Nephron (organoid): Measurements from ENCODE around the gene DCAF6.

Source experiments
- H3K27ac Mint-ChIP-seq, 3 experiments: 2 replicates each; pipeline ENCODE4 v1.8.0; 2020; ENCODE audit warnings: mixed read lengths in 3 of 3, mild to moderate bottlenecking in 2 of 3, moderate library complexity in 1 of 3
- H3K27me3 Mint-ChIP-seq: 2 replicates; pipeline ENCODE4 v1.8.0; 2021; ENCODE audit warnings: low read depth, mild to moderate bottlenecking, moderate library complexity, mixed read lengths
- H3K36me3 Mint-ChIP-seq: 2 replicates; pipeline ENCODE4 v1.8.0; 2020; ENCODE audit warnings: low read depth, mixed read lengths
- H3K4me1 Mint-ChIP-seq: 2 replicates; pipeline ENCODE4 v1.8.0; 2020; ENCODE audit warnings: mixed read lengths
- H3K4me3 Mint-ChIP-seq, 3 experiments: 2 replicates each; pipeline ENCODE4 v1.8.0; 2020; ENCODE audit warnings: mild to moderate bottlenecking in 3 of 3, mixed read lengths in 3 of 3, moderate library complexity in 2 of 3
- H3K9me3 Mint-ChIP-seq: 2 replicates; pipeline ENCODE4 v1.8.0; 2020; ENCODE audit warnings: mixed read lengths
- TF ChIP-seq, protein P1 (sequence below), 3 experiments: fragments of 200-600 bp; sonication (generic); IDR thresholded peaks; one replicate each; pipeline ENCODE4 v1.5.0; 2021; ENCODE audit warnings: antibody characterized with exemption in 3 of 3; ENCODE audit not compliant: unreplicated experiment in 3 of 3

The DCAF6 gene

GRCh38 chr1:168089326-168089978 lies 153.0 kb downstream of the DCAF6 start:
- Mint-ChIP-seq H3K27ac (no peak overlapping the region), H3K9me3 (no peaks in the 10 kb centered on the region), H3K27me3 (no peaks in the 10 kb centered on the region), H3K4me1 (peaks cover 22% of the 10 kb centered on the region), H3K4me3 (no peak overlapping the region), H3K36me3 (peaks cover 60% of the 10 kb centered on the region)
- TF ChIP-seq, protein P1, sequence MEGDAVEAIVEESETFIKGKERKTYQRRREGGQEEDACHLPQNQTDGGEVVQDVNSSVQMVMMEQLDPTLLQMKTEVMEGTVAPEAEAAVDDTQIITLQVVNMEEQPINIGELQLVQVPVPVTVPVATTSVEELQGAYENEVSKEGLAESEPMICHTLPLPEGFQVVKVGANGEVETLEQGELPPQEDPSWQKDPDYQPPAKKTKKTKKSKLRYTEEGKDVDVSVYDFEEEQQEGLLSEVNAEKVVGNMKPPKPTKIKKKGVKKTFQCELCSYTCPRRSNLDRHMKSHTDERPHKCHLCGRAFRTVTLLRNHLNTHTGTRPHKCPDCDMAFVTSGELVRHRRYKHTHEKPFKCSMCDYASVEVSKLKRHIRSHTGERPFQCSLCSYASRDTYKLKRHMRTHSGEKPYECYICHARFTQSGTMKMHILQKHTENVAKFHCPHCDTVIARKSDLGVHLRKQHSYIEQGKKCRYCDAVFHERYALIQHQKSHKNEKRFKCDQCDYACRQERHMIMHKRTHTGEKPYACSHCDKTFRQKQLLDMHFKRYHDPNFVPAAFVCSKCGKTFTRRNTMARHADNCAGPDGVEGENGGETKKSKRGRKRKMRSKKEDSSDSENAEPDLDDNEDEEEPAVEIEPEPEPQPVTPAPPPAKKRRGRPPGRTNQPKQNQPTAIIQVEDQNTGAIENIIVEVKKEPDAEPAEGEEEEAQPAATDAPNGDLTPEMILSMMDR (IDR thresholded peaks at IDR 0.05; ENCODE audit: unreplicated experiment in 3 of 3) = no peak

GRCh38 chr1:168089979-168090337 lies 153.5 kb downstream of the DCAF6 start:
- no peaks in the 10 kb centered on the region for H3K27me3 Mint-ChIP-seq
- no peak overlapping the region for H3K4me3 Mint-ChIP-seq
- H3K9me3 Mint-ChIP-seq = no peaks in the 10 kb centered on the region
- H3K36me3 Mint-ChIP-seq = peaks cover 61% of the 10 kb centered on the region
- peaks cover 22% of the 10 kb centered on the region for H3K4me1 Mint-ChIP-seq
- TF ChIP-seq, protein P1 (IDR thresholded peaks at IDR 0.05; ENCODE audit: unreplicated experiment in 3 of 3) = no peak
- no peak overlapping the region for H3K27ac Mint-ChIP-seq

DNA sequence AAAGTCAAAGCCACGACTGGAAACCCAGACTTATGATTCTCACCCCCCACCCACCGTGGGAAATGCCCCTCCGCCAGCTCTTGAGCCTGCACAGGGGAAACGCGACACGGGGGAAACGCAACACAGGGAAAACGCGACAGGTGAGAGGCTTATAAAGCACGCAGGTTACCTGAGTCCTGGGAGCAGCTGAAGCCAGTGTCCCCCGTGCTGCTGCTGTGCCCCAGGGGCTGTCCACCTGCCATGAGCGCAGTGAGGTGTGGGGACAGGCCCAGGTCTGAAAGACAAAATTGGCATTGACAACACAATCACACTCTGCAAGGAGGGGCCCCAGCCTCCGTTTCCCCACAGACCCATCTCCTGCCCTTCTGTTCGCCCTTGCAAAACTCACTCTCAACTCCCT lies 153.9 kb downstream of the DCAF6 start:
- no peaks in the 10 kb centered on the region for H3K27me3 Mint-ChIP-seq
- no peak overlapping the region for H3K4me3 Mint-ChIP-seq
- TF ChIP-seq, protein P1 (IDR thresholded peaks at IDR 0.05; ENCODE audit: unreplicated experiment in 3 of 3) = no peak
- H3K4me1 Mint-ChIP-seq = peaks cover 18% of the 10 kb centered on the region
- peaks cover 61% of the 10 kb centered on the region for H3K36me3 Mint-ChIP-seq
- no peak overlapping the region for H3K27ac Mint-ChIP-seq
- H3K9me3 Mint-ChIP-seq = no peaks in the 10 kb centered on the region

GRCh38 chr1:168091063-168091462 lies 154.6 kb downstream of the DCAF6 start:
- TF ChIP-seq, protein P1 (IDR thresholded peaks at IDR 0.05; ENCODE audit: unreplicated experiment in 3 of 3) = no peak

GRCh38 chr1:168091720-168092550 lies 155.5 kb downstream of the DCAF6 start:
- TF ChIP-seq, protein P1 (IDR thresholded peaks at IDR 0.05; ENCODE audit: unreplicated experiment in 3 of 3) = no peak
- H3K36me3 Mint-ChIP-seq = peaks cover 60% of the 10 kb centered on the region
- no peaks in the 10 kb centered on the region for H3K9me3 Mint-ChIP-seq
- no peaks in the 10 kb centered on the region for H3K27me3 Mint-ChIP-seq
- H3K4me3 Mint-ChIP-seq = no peak overlapping the region
- H3K4me1 Mint-ChIP-seq = peaks cover 5% of the 10 kb centered on the region
- peak overlapping the region in 2 of 3 experiments; percentile 20 to 57 for H3K27ac Mint-ChIP-seq

More at GRCh38 chr1:168091063-168091462, 154.6 kb downstream of the DCAF6 start:
- H3K9me3 Mint-ChIP-seq = no peaks in the 10 kb centered on the region
- peak overlapping the region in 1 of 3 experiments; percentile 20 for H3K27ac Mint-ChIP-seq
- no peak overlapping the region for H3K4me3 Mint-ChIP-seq
- no peaks in the 10 kb centered on the region for H3K27me3 Mint-ChIP-seq
- peaks cover 60% of the 10 kb centered on the region for H3K36me3 Mint-ChIP-seq
- peaks cover 12% of the 10 kb centered on the region for H3K4me1 Mint-ChIP-seq
